GM19467 (cell line): Measurements from ENCODE around the gene NAT9.

ENCODE experiments used
- ATAC-seq: cut with Tn5 transposase; IDR thresholded peaks from one replicate; pipeline ENCODE4 v1.9.1; 2021; ENCODE audit warnings: mild to moderate bottlenecking, moderate library complexity; ENCODE audit not compliant: unreplicated experiment

NAT9 gene

GRCh38 chr17:74806334-74806733 lies 30.2 kb upstream of the NAT9 start:
- no peak for ATAC-seq

GRCh38 chr17:74805591-74805991 lies 29.4 kb upstream of the NAT9 start:
- ATAC-seq, result no peak

- ATAC-seq, result no peak
These were observed 28.5 kb upstream of the NAT9 start for GRCh38 chr17:74804683-74805082.

GRCh38 chr17:74803971-74804370 lies 27.8 kb upstream of the NAT9 start:
- ATAC-seq, result no peak

GRCh38 chr17:74803388-74803930 lies 27.3 kb upstream of the NAT9 start:
- ATAC-seq, result no peak

GRCh38 chr17:74801896-74802295 lies 25.8 kb upstream of the NAT9 start:
- no peak for ATAC-seq

- no peak for ATAC-seq
These were observed 24.4 kb upstream of the NAT9 start for GRCh38 chr17:74800531-74800930.

GRCh38 chr17:74799097-74799496 lies 23.0 kb upstream of the NAT9 start:
- no peak for ATAC-seq

GRCh38 chr17:74798239-74798707 lies 22.1 kb upstream of the NAT9 start:
- no peak for ATAC-seq

GRCh38 chr17:74797824-74798223 lies 21.7 kb upstream of the NAT9 start:
- no peak for ATAC-seq

- no peak for ATAC-seq
These were observed 20.7 kb upstream of the NAT9 start for GRCh38 chr17:74796866-74797265.

GRCh38 chr17:74796211-74796610 lies 20.1 kb upstream of the NAT9 start:
- ATAC-seq, result no peak

GRCh38 chr17:74795327-74796020 lies 19.3 kb upstream of the NAT9 start:
- ATAC-seq, result no peak

- ATAC-seq, result no peak
These were observed 16.5 kb upstream of the NAT9 start for GRCh38 chr17:74792586-74793105.

GRCh38 chr17:74790161-74791058 lies 14.3 kb upstream of the NAT9 start:
- ATAC-seq, result no peak

- ATAC-seq, result no peak
These were observed 10.4 kb upstream of the NAT9 start for GRCh38 chr17:74786431-74787055.

GRCh38 chr17:74785981-74786360 lies 9.8 kb upstream of the NAT9 start:
- no peak for ATAC-seq

GRCh38 chr17:74785096-74785980 lies 9.2 kb upstream of the NAT9 start:
- ATAC-seq, result no peak

- ATAC-seq, result no peak
These were observed 8.1 kb upstream of the NAT9 start for GRCh38 chr17:74784125-74784810.

- ATAC-seq, result no peak
These were observed 6.4 kb upstream of the NAT9 start for GRCh38 chr17:74782571-74782970.
